ENCODE measurements around the gene KRT27.
A peak's percentile ranks its signal among the peaks of the same experiment; 100 is the strongest.
"Not testable (repeated sequence)": the region's sequence is repeated elsewhere in the genome, so short reads cannot be mapped to it uniquely, and the experiment has no call there.

The KRT27 gene

GRCh38 chr17:40817103-40817682 lies 34.8 kb upstream of the KRT27 start:
- no peak overlapping the region for H3K27ac Mint-ChIP-seq
- peaks cover 0 to 5% of the 10 kb centered on the region in 2 donors for H3K9me3 Mint-ChIP-seq
- peaks cover 24 to 25% of the 10 kb centered on the region in 2 donors for H3K27me3 Mint-ChIP-seq
- H3K36me3 Mint-ChIP-seq, result peaks cover 15 to 28% of the 10 kb centered on the region in 2 donors
- ATAC-seq (replicated peaks), result no peak
- peaks cover 12 to 13% of the 10 kb centered on the region in 2 donors for H3K4me1 Mint-ChIP-seq
- no peak for DNase-seq
- peak overlapping the region; percentile 52 to 74 for H3K4me3 Mint-ChIP-seq

DNA sequence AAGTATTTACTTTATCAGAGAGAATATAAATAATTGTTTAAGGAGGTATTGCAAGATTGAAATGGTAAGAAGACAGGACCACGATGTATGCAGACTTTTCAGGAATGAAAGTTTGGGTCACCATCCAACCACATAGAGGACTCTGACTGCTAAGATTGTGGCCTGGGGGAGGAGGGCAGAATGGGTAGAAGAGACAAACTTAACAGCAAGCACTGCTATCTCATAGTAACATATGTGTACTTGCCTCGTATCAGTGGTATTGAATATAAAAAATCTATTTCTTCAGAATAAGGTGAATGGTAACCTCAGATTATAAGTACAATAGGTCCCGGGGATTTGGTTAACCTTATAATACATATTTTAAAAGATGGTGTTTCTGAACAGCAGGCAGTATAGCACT lies 34.2 kb upstream of the KRT27 start:
- Mint-ChIP-seq H3K4me1 (peaks cover 12 to 13% of the 10 kb centered on the region in 2 donors), H3K27me3 (peaks cover 28 to 29% of the 10 kb centered on the region in 2 donors), H3K27ac (no peak overlapping the region), H3K9me3 (peaks cover 0 to 5% of the 10 kb centered on the region in 2 donors), H3K4me3 (no peak overlapping the region), H3K36me3 (peaks cover 12 to 25% of the 10 kb centered on the region in 2 donors)
- ATAC-seq (replicated peaks) (no peak), DNase-seq (no peak)

GRCh38 chr17:40815381-40815780 lies 33.0 kb upstream of the KRT27 start:
- Mint-ChIP-seq H3K4me1 (peaks cover 11 to 12% of the 10 kb centered on the region in 2 donors), H3K36me3 (peaks cover 12 to 23% of the 10 kb centered on the region in 2 donors), H3K27me3 (peaks cover 36 to 39% of the 10 kb centered on the region in 2 donors), H3K27ac (no peak overlapping the region), H3K9me3 (peaks cover 0 to 5% of the 10 kb centered on the region in 2 donors), H3K4me3 (no peak overlapping the region)
- no peak for DNase-seq
- no peak for ATAC-seq (replicated peaks)

GRCh38 chr17:40814657-40815056 lies 32.3 kb upstream of the KRT27 start:
- peaks cover 43 to 46% of the 10 kb centered on the region in 2 donors for H3K27me3 Mint-ChIP-seq
- H3K9me3 Mint-ChIP-seq; H3K27ac Mint-ChIP-seq; H3K4me1 Mint-ChIP-seq; ATAC-seq (replicated peaks); DNase-seq; H3K4me3 Mint-ChIP-seq: not testable (repeated sequence)
- H3K36me3 Mint-ChIP-seq, result peaks cover 12 to 19% of the 10 kb centered on the region in 2 donors

- peaks cover 43 to 50% of the 10 kb centered on the region in 2 donors for H3K27me3 Mint-ChIP-seq
- no peak overlapping the region for H3K4me3 Mint-ChIP-seq
- H3K27ac Mint-ChIP-seq, result no peak overlapping the region
- peaks cover 0 to 5% of the 10 kb centered on the region in 2 donors for H3K9me3 Mint-ChIP-seq
- no peak for ATAC-seq (replicated peaks)
- peaks cover 12 to 19% of the 10 kb centered on the region in 2 donors for H3K36me3 Mint-ChIP-seq
- no peak for DNase-seq
- H3K4me1 Mint-ChIP-seq, result peaks cover 6 to 8% of the 10 kb centered on the region in 2 donors
Measured at GRCh38 chr17:40813804-40814203, 31.5 kb upstream of the KRT27 start.

GRCh38 chr17:40812639-40813038 lies 30.3 kb upstream of the KRT27 start:
- ATAC-seq (replicated peaks) (no peak), DNase-seq (no peak)
- peaks cover 5 to 7% of the 10 kb centered on the region in 2 donors for H3K4me1 Mint-ChIP-seq
- peaks cover 48 to 61% of the 10 kb centered on the region in 2 donors for H3K27me3 Mint-ChIP-seq
- peaks cover 12 to 18% of the 10 kb centered on the region in 2 donors for H3K36me3 Mint-ChIP-seq
- peaks cover 0 to 5% of the 10 kb centered on the region in 2 donors for H3K9me3 Mint-ChIP-seq
- H3K27ac Mint-ChIP-seq, result no peak overlapping the region
- H3K4me3 Mint-ChIP-seq, result no peak overlapping the region

- Mint-ChIP-seq H3K4me1 (no peaks in the 10 kb centered on the region), H3K36me3 (peaks cover 3 to 5% of the 10 kb centered on the region in 2 donors), H3K9me3 (peaks cover 0 to 3% of the 10 kb centered on the region in 2 donors), H3K27me3 (peaks cover 64 to 82% of the 10 kb centered on the region in 2 donors), H3K27ac (no peak overlapping the region), H3K4me3 (no peak overlapping the region)
- ATAC-seq (replicated peaks) (no peak), DNase-seq (no peak)
Measured at GRCh38 chr17:40810494-40810893, 28.1 kb upstream of the KRT27 start.

DNA sequence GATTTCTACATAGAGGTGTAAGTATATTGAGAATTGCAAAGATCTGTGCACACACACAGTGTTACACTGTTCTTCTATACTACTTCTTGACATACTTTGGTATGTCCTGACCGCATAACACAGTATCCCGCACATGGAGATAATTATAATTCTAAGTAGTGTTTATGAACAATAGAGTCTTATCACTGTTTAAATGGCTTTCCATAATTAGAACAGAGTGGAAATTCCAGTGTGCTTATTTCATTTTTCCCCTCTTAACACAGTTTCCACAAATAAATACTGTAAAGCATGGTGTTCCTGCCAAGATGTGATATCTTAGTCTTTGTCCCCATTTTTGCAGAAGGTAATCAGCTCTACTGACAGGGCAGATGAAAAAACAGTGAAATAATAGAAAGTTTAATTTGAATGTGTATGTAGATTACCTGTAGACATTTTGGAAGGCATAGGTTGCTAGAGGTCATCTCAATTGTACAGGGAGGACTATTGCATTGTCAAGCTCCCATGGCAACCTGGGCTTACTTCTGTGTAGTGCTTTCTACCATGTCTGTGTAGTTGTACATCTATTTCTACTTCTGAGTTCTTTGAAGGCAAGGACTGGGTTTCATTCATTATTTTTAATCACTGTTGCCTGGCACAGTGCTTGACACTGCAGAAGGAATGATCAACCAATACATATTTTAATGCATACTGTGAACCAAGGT lies 27.5 kb upstream of the KRT27 start:
- DNase-seq (no peak), ATAC-seq (replicated peaks) (no peak)
- peaks cover 70 to 88% of the 10 kb centered on the region in 2 donors for H3K27me3 Mint-ChIP-seq
- H3K36me3 Mint-ChIP-seq, result peaks cover 3 to 5% of the 10 kb centered on the region in 2 donors
- no peak overlapping the region for H3K27ac Mint-ChIP-seq
- H3K9me3 Mint-ChIP-seq, result peaks cover 0 to 3% of the 10 kb centered on the region in 2 donors
- no peak overlapping the region for H3K4me3 Mint-ChIP-seq
- H3K4me1 Mint-ChIP-seq, result no peaks in the 10 kb centered on the region

DNA sequence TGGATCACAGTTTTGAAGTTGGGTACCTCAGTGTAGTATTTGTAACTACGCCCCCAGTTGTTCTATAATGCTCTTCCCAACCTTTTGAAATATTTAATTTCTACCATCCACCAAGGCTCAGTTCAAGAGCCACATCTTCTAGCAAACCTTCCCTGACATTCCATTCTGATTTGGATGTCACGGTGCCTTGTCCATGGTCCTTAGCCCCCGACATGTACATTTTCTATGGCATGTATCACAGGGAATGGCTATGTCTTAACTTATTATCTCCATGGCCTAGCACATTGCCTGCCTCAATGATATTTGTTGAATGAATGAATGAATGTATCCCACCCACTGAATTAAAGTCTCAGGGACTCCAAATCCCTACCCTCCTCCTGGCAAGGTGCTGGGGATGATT lies 23.8 kb upstream of the KRT27 start:
- peaks cover 46 to 63% of the 10 kb centered on the region in 2 donors for H3K27me3 Mint-ChIP-seq
- no peak overlapping the region for H3K27ac Mint-ChIP-seq
- H3K9me3 Mint-ChIP-seq, result no peaks in the 10 kb centered on the region
- ATAC-seq (replicated peaks) (no peak), DNase-seq (no peak)
- no peaks in the 10 kb centered on the region for H3K36me3 Mint-ChIP-seq
- no peak overlapping the region for H3K4me3 Mint-ChIP-seq
- H3K4me1 Mint-ChIP-seq, result peaks cover 0 to 2% of the 10 kb centered on the region in 2 donors

GRCh38 chr17:40803617-40804082 lies 21.3 kb upstream of the KRT27 start:
- Mint-ChIP-seq H3K4me3 (no peak overlapping the region), H3K4me1 (peaks cover 0 to 2% of the 10 kb centered on the region in 2 donors), H3K9me3 (no peaks in the 10 kb centered on the region), H3K27me3 (peaks cover 36 to 45% of the 10 kb centered on the region in 2 donors), H3K36me3 (no peaks in the 10 kb centered on the region), H3K27ac (no peak overlapping the region)
- DNase-seq (peak; percentile 59), ATAC-seq (replicated peaks) (peak; percentile 92 to 97)

- ATAC-seq (replicated peaks), result no peak
- peaks cover 26 to 27% of the 10 kb centered on the region in 2 donors for H3K27me3 Mint-ChIP-seq
Measured at GRCh38 chr17:40801157-40801556, 18.8 kb upstream of the KRT27 start.

DNA sequence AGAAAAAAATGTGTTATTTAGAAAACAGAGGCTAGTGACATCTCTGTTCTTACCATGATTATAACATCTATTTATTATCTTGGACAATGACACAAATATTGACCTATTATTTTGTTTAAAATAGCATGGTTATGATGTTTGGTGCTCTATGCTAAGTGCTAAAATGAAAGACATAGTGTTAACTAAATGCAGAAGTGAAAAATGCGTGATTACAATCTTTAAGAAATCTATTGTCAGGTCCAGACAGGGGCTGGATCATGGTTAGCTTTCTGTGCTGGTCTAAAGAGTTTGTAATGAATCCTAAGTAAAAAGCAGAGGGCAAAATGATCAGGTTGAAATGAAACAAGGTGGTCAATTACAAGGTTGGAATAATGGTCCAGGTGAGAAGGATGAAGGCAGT lies 18.0 kb upstream of the KRT27 start:
- no peaks in the 10 kb centered on the region for H3K36me3 Mint-ChIP-seq
- H3K27me3 Mint-ChIP-seq, result peaks cover 28 to 30% of the 10 kb centered on the region in 2 donors
- no peak overlapping the region for H3K4me3 Mint-ChIP-seq
- DNase-seq (no peak), ATAC-seq (replicated peaks) (no peak)
- no peak overlapping the region for H3K27ac Mint-ChIP-seq
- peaks cover 0 to 2% of the 10 kb centered on the region in 2 donors for H3K4me1 Mint-ChIP-seq
- no peaks in the 10 kb centered on the region for H3K9me3 Mint-ChIP-seq

More at GRCh38 chr17:40801157-40801556, 18.8 kb upstream of the KRT27 start:
- Mint-ChIP-seq H3K4me3 (no peak overlapping the region), H3K36me3 (no peaks in the 10 kb centered on the region), H3K27ac (no peak overlapping the region), H3K9me3 (no peaks in the 10 kb centered on the region), H3K4me1 (peaks cover 0 to 2% of the 10 kb centered on the region in 2 donors)
- DNase-seq, result no peak

DNA sequence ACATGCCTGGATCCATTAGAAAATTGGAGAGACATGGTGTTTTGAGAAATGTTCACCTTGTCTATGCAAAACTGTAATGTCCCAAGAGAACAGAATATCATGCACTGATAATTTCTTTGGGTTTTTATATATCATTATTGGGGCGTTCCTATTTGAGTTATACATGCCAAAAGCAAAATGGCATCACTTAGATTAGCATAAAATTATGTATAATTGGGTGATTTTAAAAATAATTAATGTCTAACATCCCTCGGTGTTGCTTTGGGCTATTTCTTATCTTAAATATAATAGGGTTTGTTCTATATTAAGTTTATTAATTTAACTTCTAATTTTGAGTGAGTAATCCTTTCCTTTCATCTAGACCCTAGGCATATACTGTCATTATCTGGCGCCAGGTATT lies 17.5 kb upstream of the KRT27 start, which contains the start of gene KRT28:
KRT28 (minus strand) TSS at position 101 of the 400 bp plus-strand sequence; CDS start at position 35, 66 bp downstream.
- Mint-ChIP-seq H3K27me3 (peaks cover 28 to 30% of the 10 kb centered on the region in 2 donors), H3K27ac (no peak within 1 kb of the TSS), H3K36me3 (no peaks in the 10 kb centered on the region), H3K4me3 (no peak within 1 kb of the TSS), H3K4me1 (peaks cover 0 to 2% of the 10 kb centered on the region in 2 donors), H3K9me3 (no peaks in the 10 kb centered on the region)
- DNase-seq (no peak), ATAC-seq (replicated peaks) (no peak)

GRCh38 chr17:40796846-40797245 lies 14.5 kb upstream of the KRT27 start:
- DNase-seq (no peak), ATAC-seq (replicated peaks) (no peak)
- H3K27me3 Mint-ChIP-seq, result peaks cover 36 to 37% of the 10 kb centered on the region in 2 donors
- no peaks in the 10 kb centered on the region for H3K4me1 Mint-ChIP-seq
- H3K36me3 Mint-ChIP-seq, result no peaks in the 10 kb centered on the region
- no peak overlapping the region for H3K27ac Mint-ChIP-seq
- no peak overlapping the region for H3K4me3 Mint-ChIP-seq
- H3K9me3 Mint-ChIP-seq, result no peaks in the 10 kb centered on the region
